ENCODE data around the gene ZNF264.

DNA sequence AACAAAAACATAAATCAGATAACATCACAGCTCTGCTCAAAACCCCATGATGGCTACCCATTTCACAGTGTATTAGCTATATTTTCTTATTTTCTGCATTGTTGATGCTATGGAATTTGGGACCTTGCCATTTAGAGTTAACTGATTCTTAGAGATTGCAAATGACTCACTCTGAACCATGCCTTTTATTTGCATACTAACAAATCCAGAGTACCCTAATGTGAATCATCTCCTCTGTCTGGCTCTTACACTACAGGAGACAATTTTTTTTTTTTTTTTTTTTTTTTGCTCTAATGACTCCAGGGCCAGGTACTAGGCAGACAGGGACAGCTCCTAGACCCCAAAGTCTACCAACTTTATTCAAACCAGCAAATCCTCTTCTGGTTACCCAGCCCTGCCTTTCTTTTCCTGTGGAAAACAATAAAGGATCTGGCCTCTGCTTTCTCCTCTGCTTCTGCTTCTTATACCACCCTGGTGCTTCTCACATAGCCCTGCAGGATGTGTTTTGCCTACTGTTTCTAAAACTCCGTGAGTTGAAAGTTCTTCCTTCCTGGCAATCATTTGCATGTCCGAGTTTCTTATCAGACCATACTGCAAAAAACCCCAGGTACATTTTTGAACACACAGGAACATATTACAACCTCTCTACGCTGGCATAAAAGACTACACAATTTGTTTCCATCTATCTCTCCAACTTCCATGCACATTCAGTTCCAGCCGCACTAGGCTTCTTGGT is 78.4 kb downstream of the ZNF264 start:
- TF ChIP-seq ZNF37A (tag by site-specific recombination; IDR thresholded peaks at IDR 0.05): no peak
- TF ChIP-seq ZNF146 (tag by site-specific recombination; IDR thresholded peaks at IDR 0.05): no peak
- TF ChIP-seq, protein P1, sequence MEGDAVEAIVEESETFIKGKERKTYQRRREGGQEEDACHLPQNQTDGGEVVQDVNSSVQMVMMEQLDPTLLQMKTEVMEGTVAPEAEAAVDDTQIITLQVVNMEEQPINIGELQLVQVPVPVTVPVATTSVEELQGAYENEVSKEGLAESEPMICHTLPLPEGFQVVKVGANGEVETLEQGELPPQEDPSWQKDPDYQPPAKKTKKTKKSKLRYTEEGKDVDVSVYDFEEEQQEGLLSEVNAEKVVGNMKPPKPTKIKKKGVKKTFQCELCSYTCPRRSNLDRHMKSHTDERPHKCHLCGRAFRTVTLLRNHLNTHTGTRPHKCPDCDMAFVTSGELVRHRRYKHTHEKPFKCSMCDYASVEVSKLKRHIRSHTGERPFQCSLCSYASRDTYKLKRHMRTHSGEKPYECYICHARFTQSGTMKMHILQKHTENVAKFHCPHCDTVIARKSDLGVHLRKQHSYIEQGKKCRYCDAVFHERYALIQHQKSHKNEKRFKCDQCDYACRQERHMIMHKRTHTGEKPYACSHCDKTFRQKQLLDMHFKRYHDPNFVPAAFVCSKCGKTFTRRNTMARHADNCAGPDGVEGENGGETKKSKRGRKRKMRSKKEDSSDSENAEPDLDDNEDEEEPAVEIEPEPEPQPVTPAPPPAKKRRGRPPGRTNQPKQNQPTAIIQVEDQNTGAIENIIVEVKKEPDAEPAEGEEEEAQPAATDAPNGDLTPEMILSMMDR (tag by site-specific recombination; IDR thresholded peaks at IDR 0.05): no peak
- no peak for TF ChIP-seq ZNF292 (tag by site-specific recombination; IDR thresholded peaks at IDR 0.05; ENCODE audit: borderline replicate concordance, low read depth)
- TF ChIP-seq YY1 (tag by site-specific recombination; IDR thresholded peaks at IDR 0.05): no peak
- TF ChIP-seq, protein P2, sequence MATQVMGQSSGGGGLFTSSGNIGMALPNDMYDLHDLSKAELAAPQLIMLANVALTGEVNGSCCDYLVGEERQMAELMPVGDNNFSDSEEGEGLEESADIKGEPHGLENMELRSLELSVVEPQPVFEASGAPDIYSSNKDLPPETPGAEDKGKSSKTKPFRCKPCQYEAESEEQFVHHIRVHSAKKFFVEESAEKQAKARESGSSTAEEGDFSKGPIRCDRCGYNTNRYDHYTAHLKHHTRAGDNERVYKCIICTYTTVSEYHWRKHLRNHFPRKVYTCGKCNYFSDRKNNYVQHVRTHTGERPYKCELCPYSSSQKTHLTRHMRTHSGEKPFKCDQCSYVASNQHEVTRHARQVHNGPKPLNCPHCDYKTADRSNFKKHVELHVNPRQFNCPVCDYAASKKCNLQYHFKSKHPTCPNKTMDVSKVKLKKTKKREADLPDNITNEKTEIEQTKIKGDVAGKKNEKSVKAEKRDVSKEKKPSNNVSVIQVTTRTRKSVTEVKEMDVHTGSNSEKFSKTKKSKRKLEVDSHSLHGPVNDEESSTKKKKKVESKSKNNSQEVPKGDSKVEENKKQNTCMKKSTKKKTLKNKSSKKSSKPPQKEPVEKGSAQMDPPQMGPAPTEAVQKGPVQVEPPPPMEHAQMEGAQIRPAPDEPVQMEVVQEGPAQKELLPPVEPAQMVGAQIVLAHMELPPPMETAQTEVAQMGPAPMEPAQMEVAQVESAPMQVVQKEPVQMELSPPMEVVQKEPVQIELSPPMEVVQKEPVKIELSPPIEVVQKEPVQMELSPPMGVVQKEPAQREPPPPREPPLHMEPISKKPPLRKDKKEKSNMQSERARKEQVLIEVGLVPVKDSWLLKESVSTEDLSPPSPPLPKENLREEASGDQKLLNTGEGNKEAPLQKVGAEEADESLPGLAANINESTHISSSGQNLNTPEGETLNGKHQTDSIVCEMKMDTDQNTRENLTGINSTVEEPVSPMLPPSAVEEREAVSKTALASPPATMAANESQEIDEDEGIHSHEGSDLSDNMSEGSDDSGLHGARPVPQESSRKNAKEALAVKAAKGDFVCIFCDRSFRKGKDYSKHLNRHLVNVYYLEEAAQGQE (tag by site-specific recombination; IDR thresholded peaks at IDR 0.05): no peak
- no peak for TF ChIP-seq BCL11A (tag by site-specific recombination; IDR thresholded peaks at IDR 0.05; ENCODE audit: low read depth)
- no peak for TF ChIP-seq ZNF792 (tag by site-specific recombination; IDR thresholded peaks at IDR 0.05)
- TF ChIP-seq BCL11B (tag by site-specific recombination; IDR thresholded peaks at IDR 0.05; ENCODE audit: low read depth): no peak
- TF ChIP-seq ZNF394 (tag by site-specific recombination; IDR thresholded peaks at IDR 0.05; ENCODE audit: borderline replicate concordance): no peak
- no peak for TF ChIP-seq ZNF707 (tag by site-specific recombination; IDR thresholded peaks at IDR 0.05)
- TF ChIP-seq TCF7L2 (IDR thresholded peaks at IDR 0.05; ENCODE audit: borderline replicate concordance, low read depth, low read length): no peak
- TF ChIP-seq ZNF19 (tag by site-specific recombination; IDR thresholded peaks at IDR 0.05; ENCODE audit: low read depth): no peak
- no peak for TF ChIP-seq RBAK (tag by site-specific recombination; IDR thresholded peaks at IDR 0.05)
